ENCODE measurements around the gene TTC9.
A peak's percentile ranks its signal among the peaks of the same experiment; 100 is the strongest.

TTC9 gene

GRCh38 chr14:70641548-70642302, at the start of gene TTC9:
Gene TTC9, plus strand, starts transcription at chr14:70641916. Its CDS starts 214 bp downstream, at chr14:70642130.
- no peak for TF ChIP-seq CTCF (IDR thresholded peaks at IDR 0.05; ENCODE audit: extremely low read depth, insufficient read depth, missing control alignments)
- DNase-seq (ENCODE audit: low spot score) = peak; percentile 68
- in situ Hi-C loops (cut with MboI; ENCODE audit: low pct_unique_long_range_greater_than_20kb, low sequenced_read_pairs, unreplicated experiment) = no loop called here

GRCh38 chr14:70594461-70594860, 47.3 kb upstream of the TTC9 start:
- in situ Hi-C loops (cut with MboI; ENCODE audit: low pct_unique_long_range_greater_than_20kb, low sequenced_read_pairs, unreplicated experiment) = no loop called here
- DNase-seq (ENCODE audit: low spot score) = no peak
- TF ChIP-seq CTCF (IDR thresholded peaks at IDR 0.05; ENCODE audit: extremely low read depth, insufficient read depth, missing control alignments) = no peak

- DNase-seq (ENCODE audit: low spot score) = no peak
- in situ Hi-C loops (cut with MboI; ENCODE audit: low pct_unique_long_range_greater_than_20kb, low sequenced_read_pairs, unreplicated experiment) = no loop called here
- no peak for TF ChIP-seq CTCF (IDR thresholded peaks at IDR 0.05; ENCODE audit: extremely low read depth, insufficient read depth, missing control alignments)
Measured at GRCh38 chr14:70595443-70596185, 46.1 kb upstream of the TTC9 start.

- in situ Hi-C loops (cut with MboI; ENCODE audit: low pct_unique_long_range_greater_than_20kb, low sequenced_read_pairs, unreplicated experiment) = no loop called here
- TF ChIP-seq CTCF (IDR thresholded peaks at IDR 0.05; ENCODE audit: extremely low read depth, insufficient read depth, missing control alignments) = no peak
- DNase-seq (ENCODE audit: low spot score) = no peak
Measured at GRCh38 chr14:70597731-70598130, 44.0 kb upstream of the TTC9 start.

GRCh38 chr14:70599345-70599744, 42.4 kb upstream of the TTC9 start:
- in situ Hi-C loops (cut with MboI; ENCODE audit: low pct_unique_long_range_greater_than_20kb, low sequenced_read_pairs, unreplicated experiment) = no loop called here
- no peak for DNase-seq (ENCODE audit: low spot score)
- no peak for TF ChIP-seq CTCF (IDR thresholded peaks at IDR 0.05; ENCODE audit: extremely low read depth, insufficient read depth, missing control alignments)

- in situ Hi-C loops (cut with MboI; ENCODE audit: low pct_unique_long_range_greater_than_20kb, low sequenced_read_pairs, unreplicated experiment) = loop anchor here (10.0 to 25.0 kb wide), 2 partner anchors 114 to 362 kb away; no protein-coding TSS in a partner anchor
- TF ChIP-seq CTCF (IDR thresholded peaks at IDR 0.05; ENCODE audit: extremely low read depth, insufficient read depth, missing control alignments) = no peak
- peak; percentile 92 for DNase-seq (ENCODE audit: low spot score)
Measured at GRCh38 chr14:70600382-70601157, 41.1 kb upstream of the TTC9 start, which contains the start of gene MED6. Gene MED6, minus strand, starts transcription at chr14:70600655. Its CDS starts 18 bp downstream, at chr14:70600637.

All from GM13977 (cell line).